WTC11 (cell line): ENCODE results near the gene IP6K2.

ENCODE experiments used
- MXD4 ChIP-seq: fragments of 250-450 bp; sonication (Bioruptor Pico); IDR thresholded peaks from 2 replicates; pipeline ENCODE4 v1.8.0; 2021; ENCODE audit warnings: mild to moderate bottlenecking, moderate library complexity, borderline replicate concordance
- ZNF423 ChIP-seq: fragments of 250-450 bp; sonication (Bioruptor Pico); IDR thresholded peaks from 2 replicates; pipeline ENCODE4 v2.1.2; 2022; ENCODE audit warnings: mild to moderate bottlenecking, moderate library complexity
- TF ChIP-seq, protein P1 (sequence below): fragments of 200-600 bp; IDR thresholded peaks from 2 replicates; pipeline ENCODE4 v1.8.0; 2022; ENCODE audit warnings: antibody characterized with exemption

DNA sequence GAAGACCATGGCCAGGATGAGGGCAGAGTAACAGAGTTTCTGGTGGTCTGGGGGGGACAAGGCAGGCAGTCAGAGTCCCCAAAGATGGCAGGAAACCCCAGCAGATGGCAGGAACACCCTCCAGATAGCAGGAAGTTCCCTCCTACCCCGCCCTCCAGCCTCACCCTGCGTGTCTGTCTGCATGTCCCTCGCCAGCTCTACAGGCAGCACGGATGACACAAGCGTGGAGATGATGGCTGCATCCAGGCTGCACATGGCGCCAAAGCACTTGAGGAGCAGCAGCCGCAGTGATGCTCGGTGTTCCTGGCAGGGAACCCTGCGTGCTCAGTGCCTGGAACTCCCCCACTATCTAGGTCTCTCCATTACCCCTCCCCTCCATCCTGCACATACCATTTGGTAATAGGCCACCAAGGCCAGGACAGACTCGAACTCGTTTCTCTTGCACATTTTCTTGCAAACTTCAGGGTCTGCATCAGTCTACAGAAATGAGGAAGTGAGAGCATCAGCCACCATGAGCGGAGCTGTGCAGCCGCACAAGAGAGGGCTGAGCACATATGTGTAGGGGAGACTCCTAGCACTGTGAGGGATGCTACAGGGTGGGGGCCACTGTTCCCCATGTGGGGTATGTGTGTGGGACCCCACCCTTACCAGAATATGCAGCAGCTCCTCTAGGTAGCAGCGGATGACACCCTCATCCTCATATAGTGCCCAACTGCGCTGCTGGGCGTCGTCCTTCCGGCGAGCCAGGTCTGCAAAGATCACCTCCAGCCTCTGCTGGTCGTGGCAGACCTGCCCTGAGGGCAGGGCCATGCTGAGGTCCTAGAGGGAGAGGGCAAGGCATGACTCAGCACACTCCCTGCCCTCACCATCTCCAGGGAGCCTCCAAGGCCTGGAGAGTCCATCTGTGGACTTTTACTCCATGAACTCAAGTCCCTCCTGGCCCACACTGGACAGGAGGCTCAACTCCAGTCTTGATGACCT lies 37.3 kb downstream of the IP6K2 start:
- TF ChIP-seq, protein P1, sequence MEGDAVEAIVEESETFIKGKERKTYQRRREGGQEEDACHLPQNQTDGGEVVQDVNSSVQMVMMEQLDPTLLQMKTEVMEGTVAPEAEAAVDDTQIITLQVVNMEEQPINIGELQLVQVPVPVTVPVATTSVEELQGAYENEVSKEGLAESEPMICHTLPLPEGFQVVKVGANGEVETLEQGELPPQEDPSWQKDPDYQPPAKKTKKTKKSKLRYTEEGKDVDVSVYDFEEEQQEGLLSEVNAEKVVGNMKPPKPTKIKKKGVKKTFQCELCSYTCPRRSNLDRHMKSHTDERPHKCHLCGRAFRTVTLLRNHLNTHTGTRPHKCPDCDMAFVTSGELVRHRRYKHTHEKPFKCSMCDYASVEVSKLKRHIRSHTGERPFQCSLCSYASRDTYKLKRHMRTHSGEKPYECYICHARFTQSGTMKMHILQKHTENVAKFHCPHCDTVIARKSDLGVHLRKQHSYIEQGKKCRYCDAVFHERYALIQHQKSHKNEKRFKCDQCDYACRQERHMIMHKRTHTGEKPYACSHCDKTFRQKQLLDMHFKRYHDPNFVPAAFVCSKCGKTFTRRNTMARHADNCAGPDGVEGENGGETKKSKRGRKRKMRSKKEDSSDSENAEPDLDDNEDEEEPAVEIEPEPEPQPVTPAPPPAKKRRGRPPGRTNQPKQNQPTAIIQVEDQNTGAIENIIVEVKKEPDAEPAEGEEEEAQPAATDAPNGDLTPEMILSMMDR: no peak
- no peak for TF ChIP-seq ZNF423
- TF ChIP-seq MXD4 (CRISPR knock-in tag): no peak
